Fibroblast of lung (primary cell): ENCODE data around the gene CXCL6.

Experiments used
- EZH2 ChIP-seq: IDR thresholded peaks from 2 replicates; pipeline ENCODE4 v1.5.1; 2012; ENCODE audit warnings: low read length, control low read depth, mild to moderate bottlenecking; ENCODE audit errors: missing control alignments
- TF ChIP-seq, protein P1 (sequence below), 2 donors: IDR thresholded peaks in 1 of 2; conservative IDR thresholded peaks in 1 of 2; 1 replicate in 1 of 2; 2 replicates in 1 of 2; pipeline ENCODE4 v1.5.1; 2011 to 2012; ENCODE audit warnings: low read length in 2 of 2, control low read depth in 1 of 2, inconsistent platforms in 1 of 2, low read depth in 1 of 2, mild to moderate bottlenecking in 1 of 2

DNA sequence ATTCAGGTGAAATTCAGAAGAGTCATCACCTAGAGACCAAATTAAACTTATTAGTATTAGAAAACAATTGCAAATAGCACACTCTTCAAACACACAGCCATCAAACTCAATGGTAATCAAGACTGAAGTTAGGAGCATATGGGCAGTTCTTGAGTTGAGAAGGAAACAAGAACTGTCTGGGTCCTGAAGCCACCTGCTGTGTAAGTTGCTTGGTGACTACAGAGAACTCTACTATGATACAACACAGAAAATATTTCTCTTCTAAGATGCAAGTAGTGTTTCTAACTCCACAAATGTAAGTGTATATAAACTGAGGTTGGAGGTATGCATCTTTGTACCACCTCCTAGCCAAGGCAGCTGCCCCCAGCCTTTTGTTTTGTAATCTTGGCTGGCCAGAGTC, 16.3 kb downstream of the CXCL6 start:
- TF ChIP-seq, protein P1, sequence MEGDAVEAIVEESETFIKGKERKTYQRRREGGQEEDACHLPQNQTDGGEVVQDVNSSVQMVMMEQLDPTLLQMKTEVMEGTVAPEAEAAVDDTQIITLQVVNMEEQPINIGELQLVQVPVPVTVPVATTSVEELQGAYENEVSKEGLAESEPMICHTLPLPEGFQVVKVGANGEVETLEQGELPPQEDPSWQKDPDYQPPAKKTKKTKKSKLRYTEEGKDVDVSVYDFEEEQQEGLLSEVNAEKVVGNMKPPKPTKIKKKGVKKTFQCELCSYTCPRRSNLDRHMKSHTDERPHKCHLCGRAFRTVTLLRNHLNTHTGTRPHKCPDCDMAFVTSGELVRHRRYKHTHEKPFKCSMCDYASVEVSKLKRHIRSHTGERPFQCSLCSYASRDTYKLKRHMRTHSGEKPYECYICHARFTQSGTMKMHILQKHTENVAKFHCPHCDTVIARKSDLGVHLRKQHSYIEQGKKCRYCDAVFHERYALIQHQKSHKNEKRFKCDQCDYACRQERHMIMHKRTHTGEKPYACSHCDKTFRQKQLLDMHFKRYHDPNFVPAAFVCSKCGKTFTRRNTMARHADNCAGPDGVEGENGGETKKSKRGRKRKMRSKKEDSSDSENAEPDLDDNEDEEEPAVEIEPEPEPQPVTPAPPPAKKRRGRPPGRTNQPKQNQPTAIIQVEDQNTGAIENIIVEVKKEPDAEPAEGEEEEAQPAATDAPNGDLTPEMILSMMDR (conservative IDR thresholded peaks at IDR 0.05 in 1 of 2, IDR thresholded peaks at IDR 0.05 in 1 of 2; ENCODE audit: low read depth in 1 of 2, low read length in 2 of 2), result no peak
- no peak for TF ChIP-seq EZH2
